HCT116 (cell line): ENCODE measurements around the gene SLMAP.

ENCODE experiments used
- EZH2 ChIP-seq: fragments of 200-600 bp; sonication (generic); IDR thresholded peaks from 2 replicates; pipeline ENCODE4 v1.6.1; 2017; ENCODE audit warnings: antibody characterized with exemption, mixed run types
- EZH2phosphoT487 ChIP-seq: fragments of 200-600 bp; IDR thresholded peaks from 2 replicates; pipeline ENCODE4 v1.6.1; 2018; ENCODE audit warnings: antibody characterized with exemption, borderline replicate concordance
- POLR2A ChIP-seq: IDR thresholded peaks from 2 replicates; pipeline ENCODE4 v1.7.0; 2011; ENCODE audit warnings: borderline replicate concordance; ENCODE audit not compliant: insufficient read depth, insufficient read length; ENCODE audit errors: extremely low read depth
- SP1 ChIP-seq: IDR thresholded peaks from 2 replicates; pipeline ENCODE4 v1.6.1; 2012; ENCODE audit warnings: low read depth
- TF ChIP-seq, protein P1 (sequence below): IDR thresholded peaks from 2 replicates; pipeline ENCODE4 v1.6.1; 2012
- TF ChIP-seq, protein P2 (sequence below): IDR thresholded peaks from 2 replicates; pipeline ENCODE4 v1.6.1; 2012
- TF ChIP-seq, protein P3 (sequence below), 3 experiments: fragments of 200-600 bp in 1 of 3; sonication (generic) in 1 of 3; IDR thresholded peaks in 2 of 3; conservative IDR thresholded peaks in 1 of 3; 2 replicates each; pipeline ENCODE4 v1.5.1; 2012 to 2017; ENCODE audit warnings: low read depth in 2 of 3, low read length in 2 of 3, antibody characterized with exemption in 1 of 3, borderline replicate concordance in 1 of 3, control low read depth in 1 of 3, mild to moderate bottlenecking in 1 of 3, mixed read lengths in 1 of 3, mixed run types in 1 of 3, moderate library complexity in 1 of 3; ENCODE audit not compliant: insufficient read depth in 1 of 3

DNA sequence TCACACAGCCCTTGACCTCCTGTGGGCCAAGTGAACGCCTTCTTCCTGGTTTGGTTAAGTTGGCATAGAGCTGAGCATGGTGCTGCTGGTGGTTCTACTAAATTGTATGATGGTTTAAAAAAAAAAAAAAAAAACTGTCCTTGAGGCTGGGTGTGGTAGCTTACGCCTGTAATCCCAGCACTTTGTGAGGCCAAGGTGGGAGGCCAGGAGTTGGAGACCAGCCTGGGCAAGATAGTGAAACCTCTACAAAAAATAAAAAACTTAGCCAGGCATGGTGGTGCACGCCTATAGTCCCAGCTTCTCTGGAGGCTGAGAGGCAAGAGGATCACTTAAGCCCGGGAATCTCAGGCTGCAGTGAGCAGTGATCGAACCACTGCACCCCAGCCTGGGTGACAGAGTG lies 193.2 kb downstream of the SLMAP start:
- TF ChIP-seq, protein P1, sequence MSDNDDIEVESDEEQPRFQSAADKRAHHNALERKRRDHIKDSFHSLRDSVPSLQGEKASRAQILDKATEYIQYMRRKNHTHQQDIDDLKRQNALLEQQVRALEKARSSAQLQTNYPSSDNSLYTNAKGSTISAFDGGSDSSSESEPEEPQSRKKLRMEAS = no peak
- TF ChIP-seq POLR2A = no peak
- no peak for TF ChIP-seq SP1
- TF ChIP-seq, protein P2, sequence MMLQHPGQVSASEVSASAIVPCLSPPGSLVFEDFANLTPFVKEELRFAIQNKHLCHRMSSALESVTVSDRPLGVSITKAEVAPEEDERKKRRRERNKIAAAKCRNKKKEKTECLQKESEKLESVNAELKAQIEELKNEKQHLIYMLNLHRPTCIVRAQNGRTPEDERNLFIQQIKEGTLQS = no peak
- TF ChIP-seq, protein P3, sequence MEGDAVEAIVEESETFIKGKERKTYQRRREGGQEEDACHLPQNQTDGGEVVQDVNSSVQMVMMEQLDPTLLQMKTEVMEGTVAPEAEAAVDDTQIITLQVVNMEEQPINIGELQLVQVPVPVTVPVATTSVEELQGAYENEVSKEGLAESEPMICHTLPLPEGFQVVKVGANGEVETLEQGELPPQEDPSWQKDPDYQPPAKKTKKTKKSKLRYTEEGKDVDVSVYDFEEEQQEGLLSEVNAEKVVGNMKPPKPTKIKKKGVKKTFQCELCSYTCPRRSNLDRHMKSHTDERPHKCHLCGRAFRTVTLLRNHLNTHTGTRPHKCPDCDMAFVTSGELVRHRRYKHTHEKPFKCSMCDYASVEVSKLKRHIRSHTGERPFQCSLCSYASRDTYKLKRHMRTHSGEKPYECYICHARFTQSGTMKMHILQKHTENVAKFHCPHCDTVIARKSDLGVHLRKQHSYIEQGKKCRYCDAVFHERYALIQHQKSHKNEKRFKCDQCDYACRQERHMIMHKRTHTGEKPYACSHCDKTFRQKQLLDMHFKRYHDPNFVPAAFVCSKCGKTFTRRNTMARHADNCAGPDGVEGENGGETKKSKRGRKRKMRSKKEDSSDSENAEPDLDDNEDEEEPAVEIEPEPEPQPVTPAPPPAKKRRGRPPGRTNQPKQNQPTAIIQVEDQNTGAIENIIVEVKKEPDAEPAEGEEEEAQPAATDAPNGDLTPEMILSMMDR (IDR thresholded peaks at IDR 0.05 in 2 of 3, conservative IDR thresholded peaks at IDR 0.05 in 1 of 3; ENCODE audit: borderline replicate concordance in 1 of 3, insufficient read depth in 1 of 3, low read depth in 2 of 3, low read length in 2 of 3) = no peak
- TF ChIP-seq EZH2phosphoT487 = no peak
- TF ChIP-seq EZH2 = no peak
